C4-2B (cell line): ENCODE measurements around the gene PDLIM1.

Source experiments
- H3K27ac ChIP-seq: fragments of 450-650 bp; 2 replicates; pipeline ENCODE4 v1.5.1; 2017
- CTCF ChIP-seq: fragments of 450-650 bp; conservative IDR thresholded peaks from 2 replicates; pipeline ENCODE4 v1.5.1; 2017; ENCODE audit warnings: mild to moderate bottlenecking
- ZFX ChIP-seq: fragments of 450-650 bp; IDR thresholded peaks from 2 replicates; pipeline ENCODE4 v1.6.1; 2017

Gene PDLIM1

GRCh38 chr10:95314192-95314918 lies 23.6 kb upstream of the PDLIM1 start:
- TF ChIP-seq ZFX: no peak
- H3K27ac ChIP-seq: no peak overlapping the region

- TF ChIP-seq ZFX: no peak
- no peak for TF ChIP-seq CTCF
- H3K27ac ChIP-seq: no peak overlapping the region
Observed at GRCh38 chr10:95312986-95313495, 22.2 kb upstream of the PDLIM1 start.

GRCh38 chr10:95312257-95312656 lies 21.5 kb upstream of the PDLIM1 start:
- H3K27ac ChIP-seq: no peak overlapping the region
- no peak for TF ChIP-seq CTCF
- no peak for TF ChIP-seq ZFX

- TF ChIP-seq CTCF (no peak), ZFX (no peak)
Observed at GRCh38 chr10:95309958-95310357, 19.2 kb upstream of the PDLIM1 start.

GRCh38 chr10:95308389-95309302 lies 17.8 kb upstream of the PDLIM1 start:
- no peak for TF ChIP-seq ZFX
- no peak for TF ChIP-seq CTCF
- H3K27ac ChIP-seq: peak overlapping the region; percentile 37

More at GRCh38 chr10:95309958-95310357, 19.2 kb upstream of the PDLIM1 start:
- H3K27ac ChIP-seq: no peak overlapping the region

GRCh38 chr10:95306851-95307250 lies 16.0 kb upstream of the PDLIM1 start:
- TF ChIP-seq ZFX: no peak
- no peak for TF ChIP-seq CTCF
- H3K27ac ChIP-seq: no peak overlapping the region

GRCh38 chr10:95306318-95306650 lies 15.5 kb upstream of the PDLIM1 start:
- TF ChIP-seq CTCF (no peak), ZFX (no peak)
- H3K27ac ChIP-seq: no peak overlapping the region
